HEK293T (cell line): ENCODE data around the gene ERVW-1.

Source experiments
- ARNT ChIP-seq: fragments of 450-650 bp; IDR thresholded peaks from 2 replicates; pipeline ENCODE4 v1.6.1; 2017; ENCODE audit warnings: mild to moderate bottlenecking
- LEF1 ChIP-seq: fragments of 450-650 bp; IDR thresholded peaks from 2 replicates; pipeline ENCODE4 v1.6.1; 2017; ENCODE audit warnings: mild to moderate bottlenecking, borderline replicate concordance
- SP1 ChIP-seq: fragments of 450-650 bp; IDR thresholded peaks from 2 replicates; pipeline ENCODE4 v1.6.1; 2017

DNA sequence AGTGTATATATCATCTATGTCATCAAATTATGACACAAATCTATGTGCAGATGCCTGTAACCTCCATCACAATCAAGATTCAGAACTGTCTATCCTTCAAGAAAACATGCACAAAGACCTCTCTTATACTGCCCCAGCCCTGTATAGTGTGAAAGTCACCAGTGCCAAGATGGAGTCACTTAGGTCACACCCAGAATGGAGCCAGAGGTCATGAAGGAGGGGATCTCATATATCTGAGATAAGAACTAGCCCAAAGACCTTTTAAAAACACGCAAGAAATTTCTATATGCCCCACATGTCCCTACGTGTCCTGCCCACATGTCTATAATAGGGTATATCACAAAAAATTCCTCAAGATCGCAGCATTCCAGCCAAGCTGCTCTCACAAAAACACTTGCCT is 50.6 kb downstream of the ERVW-1 start:
- TF ChIP-seq ARNT (no peak), SP1 (no peak), LEF1 (no peak)
